HepG2 (cell line): ENCODE data around the gene BTBD6. TPM values are rescaled to one million over a fixed set of nuclear protein-coding genes. Genes with fewer than 3 reads are reported as not detected.

Experiments
- ATAC-seq: fragments of 200-7000 bp; cut with Tn5 transposase; 3 replicates; pipeline ENCODE4 v1.9.1; 2020; ENCODE audit warnings: mild to moderate bottlenecking, moderate library complexity
- BruUV-seq: library from RNA; stranded (reverse); fragments of 400-500 nt; replicated peaks from 2 replicates; lab custom pipeline; 2021; lab: Mats Ljungman, UMichigan
- CTCF ChIA-PET: fragments of 300-600 bp; formaldehyde crosslinking; extraction: SDS; loops from one replicate; lab custom pipeline; 2021; ENCODE audit warnings: low total read pairs, inconsistent platforms, low intra/inter-chr PET ratio; lab: Yijun Ruan, JAX
- POLR2A ChIA-PET: fragments of 350-600 bp; sonication (Branson Sonifier 250); formaldehyde crosslinking; loops from one replicate; lab custom pipeline; 2020; ENCODE audit warnings: antibody characterized with exemption, inconsistent platforms; lab: Yijun Ruan, JAX
- DNase-seq: peaks from one replicate; pipeline ENCODE4 v3.0.0-alpha.2; 2015; ENCODE audit warnings: low spot score
- FAIRE-seq: peaks from 3 replicates; lab custom pipeline; 2011; peaks lifted over from hg19 to GRCh38; lab: Jason Lieb, UNC
- H2AFZ ChIP-seq: one replicate; pipeline ENCODE4 v1.6.1; 2011; ENCODE audit warnings: low read length, inconsistent platforms
- H3K27ac ChIP-seq: fragments of 300-600 bp; 3 replicates; pipeline ENCODE4 v1.8.0; 2011; ENCODE audit warnings: mixed run types, mild to moderate bottlenecking, mixed read lengths, low read length, inconsistent platforms; ENCODE audit not compliant: insufficient read depth; ENCODE audit errors: extremely low read length
- H3K27me3 ChIP-seq, 2 experiments: fragments of 200-600 bp in 1 of 2; 2 replicates in 1 of 2; 3 replicates in 1 of 2; pipeline versions ENCODE4 v1.6.0 to v1.8.0; 2011; ENCODE audit warnings: low read length in 2 of 2, mild to moderate bottlenecking in 2 of 2, moderate library complexity in 2 of 2, inconsistent platforms in 1 of 2; ENCODE audit not compliant: insufficient read depth in 2 of 2, control insufficient read depth in 1 of 2
- H3K36me3 ChIP-seq, 2 experiments: fragments of 200-600 bp in 1 of 2; replicated peaks in 1 of 2; 2 replicates in 1 of 2; 3 replicates in 1 of 2; pipeline versions ENCODE4 v1.5.1 to v1.8.0; 2011; ENCODE audit warnings: low read length in 2 of 2, inconsistent platforms in 1 of 2; ENCODE audit not compliant: insufficient read depth in 2 of 2, control insufficient read depth in 1 of 2
- H3K4me1 ChIP-seq: 2 replicates; pipeline ENCODE4 v1.5.1; 2012; ENCODE audit warnings: low read length, inconsistent platforms; ENCODE audit not compliant: insufficient read depth
- H3K4me2 ChIP-seq: 2 replicates; pipeline ENCODE4 v1.6.0; 2011; ENCODE audit warnings: low read depth, low read length, inconsistent platforms
- H3K4me3 ChIP-seq, 3 experiments: fragments of 200-600 bp in 1 of 3; sonication (generic), shearing (Covaris generic) in 1 of 3; replicated peaks in 1 of 3; 2 replicates each; pipeline ENCODE4 v1.5.1; 2011 to 2016; ENCODE audit warnings: low read length in 3 of 3, inconsistent platforms in 2 of 3, low read depth in 2 of 3, mild to moderate bottlenecking in 2 of 3, control low read depth in 1 of 3, mixed read lengths in 1 of 3; ENCODE audit not compliant: insufficient read depth in 1 of 3
- H3K79me2 ChIP-seq: one replicate; pipeline ENCODE4 v1.6.1; 2011; ENCODE audit warnings: low read length, inconsistent platforms; ENCODE audit not compliant: insufficient read depth
- H3K9ac ChIP-seq: 2 replicates; pipeline ENCODE4 v1.6.0; 2011; ENCODE audit warnings: mild to moderate bottlenecking, low read depth, low read length, inconsistent platforms; ENCODE audit not compliant: insufficient read depth
- H3K9me3 ChIP-seq: 2 replicates; pipeline ENCODE4 v1.5.1; 2012; ENCODE audit warnings: mild to moderate bottlenecking, low read length
- H4K20me1 ChIP-seq: 2 replicates; pipeline ENCODE4 v1.6.0; 2011; ENCODE audit warnings: inconsistent platforms, mild to moderate bottlenecking, low read length, moderate library complexity; ENCODE audit not compliant: insufficient read depth
- ERF ChIP-seq: IDR thresholded peaks from 2 replicates; pipeline ENCODE4 v1.6.1; 2018; ENCODE audit warnings: missing biosample characterization, missing genetic modification reagents
- NCOA2 ChIP-seq: sonication (generic); formaldehyde crosslinking; IDR thresholded peaks from 2 replicates; pipeline ENCODE4 v1.8.0; 2022; ENCODE audit warnings: inconsistent platforms
- SNAPC2 ChIP-seq: sonication (generic); formaldehyde crosslinking; IDR thresholded peaks from 2 replicates; pipeline ENCODE4 v1.8.1; 2022; ENCODE audit warnings: mild to moderate bottlenecking, missing genetic modification reagents
- ZKSCAN8 ChIP-seq: IDR thresholded peaks from 2 replicates; pipeline ENCODE4 v1.6.1; 2016; ENCODE audit warnings: borderline replicate concordance, missing genetic modification reagents, missing compliant biosample characterization
- ZNF230 ChIP-seq: sonication (generic); formaldehyde crosslinking; IDR thresholded peaks from 2 replicates; pipeline ENCODE4 v1.4.0; 2020; ENCODE audit warnings: mild to moderate bottlenecking, missing genetic modification reagents
- ZNF234 ChIP-seq: sonication (generic); formaldehyde crosslinking; conservative IDR thresholded peaks from 2 replicates; pipeline ENCODE4 v1.5.1; 2020; ENCODE audit warnings: mild to moderate bottlenecking, missing genetic modification reagents
- ZNF674 ChIP-seq: sonication (generic); formaldehyde crosslinking; IDR thresholded peaks from 2 replicates; pipeline ENCODE4 v1.5.0; 2020; ENCODE audit warnings: low read depth, mild to moderate bottlenecking, missing genetic modification reagents
- ZNF792 ChIP-seq: IDR thresholded peaks from 2 replicates; pipeline ENCODE4 v1.6.1; 2016
- WGBS: methylation state at CpG from one replicate; pipeline ENCODE4 v1.1.6; 2017; ENCODE audit warnings: low lambda C conversion rate; 5-methylcytosine and 5-hydroxymethylcytosine counted together
- in situ Hi-C: cut with HindIII; loops from 2 replicates; pipeline ENCODE4 v1.10.0; 2017; ENCODE audit warnings: low pct_unique_long_range_greater_than_20kb; ENCODE audit not compliant: extremely low pct_ligation_motif_present
- intact Hi-C: fragments of 100-400 bp; cut with micrococcal nuclease; formaldehyde crosslinking; loops from one replicate; pipeline ENCODE4 v1.10.0; 2022; ENCODE audit not compliant: unreplicated experiment
- polyA plus RNA-seq, 8 experiments: library from polyadenylated mRNA; depleted of rRNA in 3 of 8; stranded (reverse) in 7 of 8; unstranded in 1 of 8; fragments of >200 nt; fragmentation: Illumina TruSeq in 4 of 8; extraction: Trizol in 4 of 8; gene quantifications; 2 replicates each; pipeline versions ENCODE4 v1.2.1 to v1.2.3, GENCODE V29; 2011 to 2016; ENCODE audit warnings: low read depth in 4 of 8, missing spikeins in 1 of 8, mixed read lengths in 1 of 8; ENCODE audit not compliant: insufficient read depth in 1 of 8
- total RNA-seq, 5 experiments: library from RNA; depleted of rRNA; stranded (reverse); fragments of >200 nt; fragmentation: Illumina TruSeq; extraction: Trizol; gene quantifications; 2 replicates each; pipeline ENCODE4 v1.2.3, GENCODE V29; 2016; ENCODE audit warnings: low read depth in 1 of 5
- TF ChIP-seq, protein P1 (sequence below): sonication (generic); formaldehyde crosslinking; IDR thresholded peaks from 2 replicates; pipeline ENCODE4 v1.8.0; 2022; ENCODE audit warnings: missing genetic modification reagents, mild to moderate bottlenecking, moderate library complexity, borderline replicate concordance
- TF ChIP-seq, protein P2 (sequence below): sonication (generic); formaldehyde crosslinking; IDR thresholded peaks from 2 replicates; pipeline ENCODE4 v1.4.0; 2020; ENCODE audit warnings: mild to moderate bottlenecking, low read depth, missing genetic modification reagents
- TF ChIP-seq, protein P3 (sequence below): sonication (generic); formaldehyde crosslinking; IDR thresholded peaks from 2 replicates; pipeline ENCODE4 v1.4.0; 2020; ENCODE audit warnings: missing genetic modification reagents

The BTBD6 gene
- total and polyA plus RNA-seq, 2 of the 13 experiments (the other 11 are each of a cell fraction or from before 2014, with no cell fraction given) = not detected

DNA sequence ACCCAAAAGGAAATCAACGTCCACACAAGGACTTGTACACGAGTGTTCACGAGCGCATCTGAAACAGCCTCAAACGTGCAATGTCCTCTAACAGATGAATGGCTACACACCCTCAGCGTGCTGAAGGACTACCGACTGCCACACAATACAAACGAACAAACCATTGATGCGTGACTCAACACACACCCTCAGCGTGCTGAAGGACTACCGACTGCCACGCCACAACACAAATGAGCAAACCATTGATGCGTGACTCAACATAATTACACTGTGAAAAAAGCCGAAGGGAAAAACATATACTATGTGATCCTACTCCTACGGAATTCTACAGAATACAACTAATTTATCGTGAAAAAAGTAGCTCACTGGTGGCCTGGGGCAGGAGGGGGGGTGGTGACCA lies 25.1 kb upstream of the BTBD6 start (continued):
- TF ChIP-seq, protein P1, sequence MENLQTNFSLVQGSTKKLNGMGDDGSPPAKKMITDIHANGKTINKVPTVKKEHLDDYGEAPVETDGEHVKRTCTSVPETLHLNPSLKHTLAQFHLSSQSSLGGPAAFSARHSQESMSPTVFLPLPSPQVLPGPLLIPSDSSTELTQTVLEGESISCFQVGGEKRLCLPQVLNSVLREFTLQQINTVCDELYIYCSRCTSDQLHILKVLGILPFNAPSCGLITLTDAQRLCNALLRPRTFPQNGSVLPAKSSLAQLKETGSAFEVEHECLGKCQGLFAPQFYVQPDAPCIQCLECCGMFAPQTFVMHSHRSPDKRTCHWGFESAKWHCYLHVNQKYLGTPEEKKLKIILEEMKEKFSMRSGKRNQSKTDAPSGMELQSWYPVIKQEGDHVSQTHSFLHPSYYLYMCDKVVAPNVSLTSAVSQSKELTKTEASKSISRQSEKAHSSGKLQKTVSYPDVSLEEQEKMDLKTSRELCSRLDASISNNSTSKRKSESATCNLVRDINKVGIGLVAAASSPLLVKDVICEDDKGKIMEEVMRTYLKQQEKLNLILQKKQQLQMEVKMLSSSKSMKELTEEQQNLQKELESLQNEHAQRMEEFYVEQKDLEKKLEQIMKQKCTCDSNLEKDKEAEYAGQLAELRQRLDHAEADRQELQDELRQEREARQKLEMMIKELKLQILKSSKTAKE (CRISPR knock-in tag) = no peak
- TF ChIP-seq, all 625 proteins: peak for 0

DNA sequence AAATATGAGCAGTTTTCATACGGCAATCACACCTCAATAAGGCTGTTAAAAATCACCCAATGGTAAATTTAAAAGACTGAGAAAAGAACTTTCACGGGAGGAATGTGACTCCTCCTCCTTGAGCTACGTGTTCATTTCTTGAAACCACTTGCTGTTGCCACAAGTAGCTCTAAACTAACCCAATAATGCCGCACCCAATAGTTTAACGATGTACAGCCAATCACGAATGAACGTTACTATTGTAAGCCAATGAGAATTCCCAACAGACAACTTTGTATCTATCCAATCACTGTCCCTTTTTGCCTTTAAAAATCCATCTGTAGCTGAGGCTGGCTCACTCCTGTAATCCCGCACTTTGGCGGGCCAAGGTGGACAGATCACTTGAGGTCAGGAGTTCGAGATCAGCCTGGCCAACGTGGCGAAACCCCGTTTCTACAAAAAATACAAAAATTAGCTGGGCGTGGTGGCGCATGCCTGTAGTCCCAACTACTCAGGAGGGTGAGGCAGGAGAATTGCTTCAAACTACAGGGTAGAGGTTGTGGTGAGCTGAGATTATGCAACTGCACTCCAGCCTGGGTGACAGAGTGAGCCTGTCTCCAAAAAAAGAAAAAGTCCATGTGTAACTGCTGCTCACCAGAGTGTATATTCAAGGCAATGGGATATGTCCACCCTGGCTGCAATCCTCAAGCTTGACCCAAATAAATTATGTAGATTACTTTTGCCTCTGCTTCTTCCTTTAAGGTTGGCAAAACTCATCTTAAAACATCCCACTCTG lies 24.4 kb upstream of the BTBD6 start:
- no peak for TF ChIP-seq ZKSCAN8 (CRISPR knock-in tag)
- no peak for TF ChIP-seq SNAPC2
- TF ChIP-seq, protein P2, sequence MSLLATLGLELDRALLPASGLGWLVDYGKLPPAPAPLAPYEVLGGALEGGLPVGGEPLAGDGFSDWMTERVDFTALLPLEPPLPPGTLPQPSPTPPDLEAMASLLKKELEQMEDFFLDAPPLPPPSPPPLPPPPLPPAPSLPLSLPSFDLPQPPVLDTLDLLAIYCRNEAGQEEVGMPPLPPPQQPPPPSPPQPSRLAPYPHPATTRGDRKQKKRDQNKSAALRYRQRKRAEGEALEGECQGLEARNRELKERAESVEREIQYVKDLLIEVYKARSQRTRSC (CRISPR knock-in tag) = no peak
- TF ChIP-seq ZNF674 (CRISPR knock-in tag) = no peak
- no peak for TF ChIP-seq NCOA2 (CRISPR knock-in tag)
- TF ChIP-seq ERF = no peak
- TF ChIP-seq ZNF230 (CRISPR knock-in tag) = no peak
- TF ChIP-seq, protein P3, sequence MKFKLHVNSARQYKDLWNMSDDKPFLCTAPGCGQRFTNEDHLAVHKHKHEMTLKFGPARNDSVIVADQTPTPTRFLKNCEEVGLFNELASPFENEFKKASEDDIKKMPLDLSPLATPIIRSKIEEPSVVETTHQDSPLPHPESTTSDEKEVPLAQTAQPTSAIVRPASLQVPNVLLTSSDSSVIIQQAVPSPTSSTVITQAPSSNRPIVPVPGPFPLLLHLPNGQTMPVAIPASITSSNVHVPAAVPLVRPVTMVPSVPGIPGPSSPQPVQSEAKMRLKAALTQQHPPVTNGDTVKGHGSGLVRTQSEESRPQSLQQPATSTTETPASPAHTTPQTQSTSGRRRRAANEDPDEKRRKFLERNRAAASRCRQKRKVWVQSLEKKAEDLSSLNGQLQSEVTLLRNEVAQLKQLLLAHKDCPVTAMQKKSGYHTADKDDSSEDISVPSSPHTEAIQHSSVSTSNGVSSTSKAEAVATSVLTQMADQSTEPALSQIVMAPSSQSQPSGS (CRISPR knock-in tag) = no peak
- TF ChIP-seq ZNF792 (CRISPR knock-in tag) = no peak
- no peak for TF ChIP-seq ZNF234 (CRISPR knock-in tag)
- Histone ChIP-seq H3K9me3 (no peaks in the 10 kb centered on the region), H3K79me2 (no peaks in the 10 kb centered on the region), H3K27me3 (no peaks in the 10 kb centered on the region), H3K27ac (no peak overlapping the region), H3K4me3 (no peak overlapping the region), H3K36me3 (peaks cover 18 to 42% of the 10 kb centered on the region in 2 experiments; a peak in 4 of 5 replicates), H3K4me2 (no peak overlapping the region), H3K9ac (no peak overlapping the region), H2AFZ (no peak overlapping the region), H4K20me1 (no peaks in the 10 kb centered on the region), H3K4me1 (no peaks in the 10 kb centered on the region)
- no peak for ATAC-seq
- 96% methylated on average over 15 of the region's 15 CpGs for WGBS
- POLR2A ChIA-PET = no interaction called here
- no TSS peak for BruUV-seq
- CTCF ChIA-PET = no interaction called here
- DNase-seq = no peak
- no peak for FAIRE-seq
- intact Hi-C loops (no loop called here), in situ Hi-C loops (no loop called here)
